Measurements from ENCODE around the gene PLEKHA8.

PLEKHA8 gene

DNA sequence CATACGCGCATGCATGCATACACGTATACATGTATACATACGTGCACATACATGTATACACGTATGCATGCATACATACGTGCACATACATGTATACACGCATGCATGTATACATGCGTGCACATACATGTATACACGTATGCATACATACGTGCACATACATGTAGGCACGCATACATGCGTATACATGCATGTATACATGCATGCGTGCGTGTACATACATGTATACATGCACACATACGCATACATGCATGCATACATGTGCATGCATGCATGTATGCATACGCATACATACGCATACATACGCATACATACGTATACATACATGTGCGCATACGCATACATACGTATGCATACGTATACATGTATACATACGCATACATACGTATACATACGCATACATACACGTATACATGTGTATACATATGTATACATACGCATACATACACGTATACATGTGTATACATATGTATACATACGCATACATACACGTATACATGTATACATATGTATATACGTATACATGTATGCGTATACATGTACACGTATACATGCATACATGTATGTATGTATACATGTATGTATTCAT is 87.6 kb downstream of the PLEKHA8 start:
- no peak for DNase-seq (ENCODE audit: low spot score in 2 of 2)
- Mint-ChIP-seq H3K9me3 (peaks cover 9% of the 10 kb centered on the region), H3K27ac (no peak overlapping the region), H3K4me1 (peaks cover 13% of the 10 kb centered on the region), H3K36me3 (peaks cover 8% of the 10 kb centered on the region), H3K27me3 (no peaks in the 10 kb centered on the region), H3K4me3 (no peak overlapping the region)
- no peak for ATAC-seq (ENCODE audit: low read depth)

DNA sequence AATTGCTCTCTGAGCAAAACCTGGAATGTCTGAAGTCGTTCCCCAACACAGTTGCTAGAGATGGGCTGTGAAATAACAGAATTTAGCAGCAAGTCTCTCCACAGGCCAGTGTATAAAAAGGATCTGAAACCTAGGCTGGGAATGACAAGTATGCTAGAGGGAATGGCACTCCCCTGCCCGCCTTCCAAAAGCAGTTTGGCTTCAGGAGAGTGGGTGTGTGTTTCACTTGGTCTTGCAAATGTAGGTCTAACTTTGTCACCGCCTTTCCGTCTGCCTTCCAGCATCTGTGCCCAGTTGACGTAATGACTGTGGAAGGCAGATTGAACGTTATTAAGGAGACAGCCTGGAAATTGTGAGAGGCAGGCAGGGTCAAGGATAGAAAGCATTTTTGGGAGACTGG is 88.6 kb downstream of the PLEKHA8 start:
- peaks cover 8% of the 10 kb centered on the region for H3K36me3 Mint-ChIP-seq
- no peak overlapping the region for H3K4me3 Mint-ChIP-seq
- DNase-seq (ENCODE audit: low spot score in 2 of 2) (no peak), ATAC-seq (ENCODE audit: low read depth) (no peak)
- peaks cover 15% of the 10 kb centered on the region for H3K4me1 Mint-ChIP-seq
- H3K9me3 Mint-ChIP-seq = peaks cover 9% of the 10 kb centered on the region
- no peak overlapping the region for H3K27ac Mint-ChIP-seq
- H3K27me3 Mint-ChIP-seq = no peaks in the 10 kb centered on the region

DNA sequence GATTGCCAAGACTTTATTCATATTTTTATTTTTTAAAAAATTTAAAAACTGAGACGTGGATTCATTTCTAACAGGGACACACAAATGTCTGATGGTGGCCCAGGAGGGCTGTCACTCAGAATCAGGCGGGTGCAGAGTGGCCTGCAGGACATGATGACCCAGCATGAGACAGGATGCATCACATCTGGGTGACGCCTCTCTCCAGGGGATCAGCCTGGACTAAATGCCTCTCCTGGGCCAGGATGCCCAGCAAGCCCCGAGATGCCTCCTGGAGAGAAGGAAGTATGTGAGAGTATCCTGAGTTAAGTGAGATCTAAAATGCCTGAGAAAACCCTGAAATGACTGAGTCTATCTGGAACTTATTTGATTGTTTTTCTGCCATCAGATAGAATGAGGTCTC is 89.7 kb downstream of the PLEKHA8 start:
- Mint-ChIP-seq H3K4me3 (no peak overlapping the region), H3K4me1 (peaks cover 15% of the 10 kb centered on the region), H3K36me3 (peaks cover 7% of the 10 kb centered on the region), H3K27me3 (no peaks in the 10 kb centered on the region), H3K9me3 (peaks cover 8% of the 10 kb centered on the region), H3K27ac (peak overlapping the region; percentile 57)
- no peak for DNase-seq (ENCODE audit: low spot score in 2 of 2)
- no peak for ATAC-seq (ENCODE audit: low read depth)

DNA sequence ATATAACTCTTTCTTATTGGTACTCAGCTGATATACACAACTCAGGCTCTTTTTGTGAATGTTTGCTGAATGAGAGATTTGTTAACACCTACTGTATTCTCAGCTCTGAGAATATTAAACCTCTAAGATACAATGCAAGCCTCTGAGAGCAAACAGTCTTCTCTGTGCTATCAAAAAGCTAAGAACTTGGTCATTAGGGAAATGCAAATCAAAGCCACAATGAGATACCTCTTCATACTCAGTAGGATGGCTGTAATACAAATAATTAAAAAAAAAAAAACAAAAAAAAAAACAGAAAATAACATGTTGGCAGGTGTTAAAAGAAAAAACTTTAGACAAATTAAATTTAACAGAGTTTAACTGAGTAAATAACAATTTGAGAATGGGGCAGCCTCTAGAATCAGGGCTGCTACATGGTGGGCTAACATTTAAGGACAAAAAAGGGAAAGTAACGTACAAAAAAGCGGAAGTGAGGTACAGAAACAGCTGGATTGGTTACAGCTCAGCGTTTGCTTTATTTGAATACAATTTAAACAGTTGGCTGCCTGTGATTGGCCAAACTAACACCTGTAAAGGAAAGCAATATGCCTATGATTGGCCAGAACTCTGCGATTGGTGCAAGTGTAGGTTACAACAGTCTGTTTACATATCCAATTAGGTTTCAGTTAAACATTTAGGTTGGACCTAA is 91.8 kb downstream of the PLEKHA8 start:
- DNase-seq (ENCODE audit: low spot score in 2 of 2) (no peak), ATAC-seq (ENCODE audit: low read depth) (peak; percentile 84)
- peaks cover 9% of the 10 kb centered on the region for H3K4me1 Mint-ChIP-seq
- no peaks in the 10 kb centered on the region for H3K36me3 Mint-ChIP-seq
- no peak overlapping the region for H3K4me3 Mint-ChIP-seq
- peaks cover 2% of the 10 kb centered on the region for H3K9me3 Mint-ChIP-seq
- H3K27ac Mint-ChIP-seq = peak overlapping the region; percentile 38
- H3K27me3 Mint-ChIP-seq = no peaks in the 10 kb centered on the region

DNA sequence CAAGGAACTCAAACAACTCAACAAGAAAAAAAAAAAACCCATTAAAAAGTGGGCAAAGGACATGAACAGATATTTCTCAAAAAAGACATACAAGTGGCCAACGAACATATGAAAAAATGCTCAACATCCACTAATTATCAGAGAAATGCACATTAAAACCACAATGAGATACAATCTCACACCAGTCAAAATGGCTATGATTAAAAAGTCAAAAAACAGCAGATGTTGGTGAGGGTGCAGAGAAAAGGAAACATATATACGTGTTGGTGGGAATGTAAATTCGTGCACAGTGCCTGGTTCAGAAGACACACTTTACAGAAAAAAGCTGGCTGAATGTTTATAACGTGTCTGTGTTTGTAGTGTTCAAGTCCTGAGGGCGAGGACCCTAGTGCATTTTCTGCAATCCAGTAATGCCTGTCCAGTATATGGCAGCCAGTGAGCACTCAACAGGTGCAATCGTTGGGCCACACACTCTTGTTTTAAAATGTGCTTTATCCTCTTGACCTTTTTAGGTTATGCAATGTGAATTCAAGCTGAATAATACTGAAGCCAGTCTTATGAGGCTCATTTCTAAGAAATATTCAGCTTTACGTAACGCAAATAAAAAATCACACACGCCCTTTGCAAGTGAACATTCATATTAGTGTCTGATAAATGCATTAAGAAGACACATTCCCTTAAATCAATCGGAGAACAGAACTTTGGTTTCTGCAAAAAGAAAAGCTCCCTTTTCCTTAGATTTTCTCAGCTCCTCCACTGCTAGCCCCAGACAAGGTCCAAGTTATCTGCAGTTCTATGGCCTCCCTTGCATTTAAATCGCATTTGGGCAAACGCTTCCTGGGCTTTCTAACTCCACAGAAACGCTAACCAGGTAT is 105.8 kb downstream of the PLEKHA8 start:
- Mint-ChIP-seq H3K4me3 (peak overlapping the region; percentile 88), H3K27ac (peak overlapping the region; percentile 84), H3K9me3 (no peaks in the 10 kb centered on the region), H3K27me3 (peaks cover 1% of the 10 kb centered on the region), H3K36me3 (peaks cover 4% of the 10 kb centered on the region), H3K4me1 (peaks cover 10% of the 10 kb centered on the region)
- DNase-seq (ENCODE audit: low spot score in 2 of 2) (no peak), ATAC-seq (ENCODE audit: low read depth) (no peak)

DNA sequence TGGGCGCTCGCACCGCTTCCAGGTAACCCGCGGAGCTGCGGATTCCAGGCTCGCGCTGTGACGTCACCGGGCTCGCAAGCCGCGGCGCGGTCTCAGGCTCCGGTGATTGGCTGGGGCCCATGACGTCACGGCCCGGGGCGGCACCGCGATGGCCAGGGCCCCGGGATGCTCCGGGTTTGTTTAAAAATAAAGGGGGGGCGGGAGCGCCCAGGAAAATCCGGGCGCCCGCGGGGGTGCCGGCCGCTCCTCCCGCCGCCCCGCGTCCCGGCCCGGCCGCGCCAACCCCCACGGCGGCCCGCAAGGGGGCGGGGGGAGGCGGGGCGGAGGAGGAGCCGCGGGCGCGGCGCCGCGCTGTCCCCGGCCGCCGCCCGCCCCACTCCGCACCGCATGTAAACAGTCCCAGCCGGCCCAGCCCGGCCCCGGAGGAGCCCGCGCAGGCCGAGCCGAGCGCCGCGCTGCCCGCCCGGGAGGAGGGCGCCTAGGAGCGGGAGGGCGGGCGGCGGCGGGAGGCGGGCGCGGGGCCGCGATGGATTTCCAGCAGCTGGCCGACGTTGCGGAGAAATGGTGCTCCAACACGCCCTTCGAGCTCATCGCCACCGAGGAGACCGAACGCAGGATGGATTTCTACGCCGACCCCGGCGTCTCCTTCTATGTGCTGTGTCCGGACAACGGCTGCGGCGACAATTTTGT is 106.5 kb downstream of the PLEKHA8 start, which contains the start of gene MTURN:
Gene MTURN (plus strand): TSS at position 376 of the 690 bp plus-strand sequence. CDS start 151 bp downstream, at position 527.
- H3K27ac Mint-ChIP-seq = peak within 1 kb of the TSS; percentile 93
- peak within 1 kb of the TSS; percentile 90 for H3K4me3 Mint-ChIP-seq
- no peaks in the 10 kb centered on the region for H3K27me3 Mint-ChIP-seq

DNA sequence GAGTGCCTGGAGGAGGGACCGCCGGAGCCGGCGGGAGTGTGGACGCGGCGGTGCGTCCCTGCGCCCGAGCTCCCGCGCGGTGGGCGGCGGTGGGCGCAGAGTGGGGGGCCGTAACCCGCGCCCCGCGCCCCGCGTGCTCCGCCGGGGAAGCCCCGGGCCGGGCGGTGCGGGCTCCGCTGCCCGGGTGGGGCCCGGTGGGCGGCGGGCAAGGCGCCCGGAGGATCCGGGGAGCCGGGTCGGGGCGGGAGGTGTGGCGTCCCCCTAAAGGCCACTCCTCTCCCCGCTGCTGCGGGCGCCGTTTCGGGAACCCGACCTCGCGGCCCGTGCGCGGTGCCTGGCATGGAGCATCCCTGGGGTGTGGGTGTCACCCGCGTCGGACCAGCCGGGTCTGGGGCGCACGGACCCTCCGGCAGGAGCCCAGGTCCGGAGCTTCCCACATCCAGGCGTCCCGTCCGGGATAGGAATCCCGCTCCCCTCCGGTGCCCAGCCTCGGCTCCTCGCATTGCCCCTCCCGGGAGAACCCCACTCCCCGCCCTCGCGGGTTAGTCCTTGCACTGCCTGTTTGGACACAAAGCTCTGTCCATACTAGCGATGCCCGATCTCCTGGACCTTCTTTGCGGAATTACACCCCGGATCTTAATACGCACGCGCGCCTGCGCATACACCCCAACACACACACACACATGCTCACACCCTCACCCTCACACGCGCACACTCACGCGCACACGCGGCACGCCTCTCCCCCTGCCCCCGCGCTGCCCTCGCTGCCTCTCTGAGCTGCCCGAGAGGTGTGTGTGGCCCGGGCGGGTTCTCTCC is 107.3 kb downstream of the PLEKHA8 start:
- H3K9me3 Mint-ChIP-seq = no peaks in the 10 kb centered on the region
- peak overlapping the region; percentile 93 for H3K27ac Mint-ChIP-seq
- peak; percentile 51 to 61 for DNase-seq (ENCODE audit: low spot score in 2 of 2)
- no peaks in the 10 kb centered on the region for H3K36me3 Mint-ChIP-seq
- H3K4me3 Mint-ChIP-seq = peak overlapping the region; percentile 90
- peaks cover 11% of the 10 kb centered on the region for H3K4me1 Mint-ChIP-seq
- no peaks in the 10 kb centered on the region for H3K27me3 Mint-ChIP-seq
- ATAC-seq (ENCODE audit: low read depth) = peak; percentile 51

More for the DNA sequence above, 106.5 kb downstream of the PLEKHA8 start, which contains the start of gene MTURN:
- Mint-ChIP-seq H3K9me3 (no peaks in the 10 kb centered on the region), H3K4me1 (peaks cover 10% of the 10 kb centered on the region), H3K36me3 (no peaks in the 10 kb centered on the region)
- ATAC-seq (ENCODE audit: low read depth) (peak; percentile 79), DNase-seq (ENCODE audit: low spot score in 2 of 2) (peak; percentile 87 to 94)

DNA sequence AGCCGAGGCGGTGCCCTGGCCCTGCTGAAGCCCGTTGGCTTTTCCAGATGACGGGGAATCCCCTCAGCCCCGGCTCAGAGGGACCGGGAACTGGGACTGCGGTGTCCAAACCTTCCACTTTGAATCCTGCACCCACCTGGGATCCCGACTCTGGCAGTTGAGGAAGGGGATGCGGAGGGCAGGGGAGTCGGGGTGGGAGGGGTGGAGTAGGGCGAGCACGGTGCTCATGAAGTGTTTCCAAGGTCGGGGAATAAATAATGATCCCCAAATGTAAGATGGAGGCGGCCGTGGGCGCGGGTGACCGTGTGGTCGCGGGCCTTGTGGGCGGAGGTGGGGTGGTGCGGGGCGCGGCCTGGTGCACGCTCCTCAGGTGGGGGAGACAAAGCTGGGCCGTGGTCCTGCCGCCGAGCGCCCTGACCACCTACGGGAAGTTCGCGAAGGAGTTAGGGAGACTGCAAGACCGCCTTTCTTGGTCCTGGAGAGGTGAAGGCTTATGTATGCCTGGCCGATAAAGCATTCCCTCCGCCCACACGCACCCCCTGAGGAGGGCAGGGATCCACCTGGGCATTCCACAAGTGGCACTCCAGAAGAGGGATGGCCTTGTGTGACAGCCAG is 108.0 kb downstream of the PLEKHA8 start:
- Mint-ChIP-seq H3K36me3 (no peaks in the 10 kb centered on the region), H3K4me3 (peak overlapping the region; percentile 90), H3K27me3 (no peaks in the 10 kb centered on the region), H3K9me3 (no peaks in the 10 kb centered on the region), H3K27ac (peak overlapping the region; percentile 93), H3K4me1 (peaks cover 12% of the 10 kb centered on the region)
- DNase-seq (ENCODE audit: low spot score in 2 of 2) (no peak), ATAC-seq (ENCODE audit: low read depth) (no peak)

DNA sequence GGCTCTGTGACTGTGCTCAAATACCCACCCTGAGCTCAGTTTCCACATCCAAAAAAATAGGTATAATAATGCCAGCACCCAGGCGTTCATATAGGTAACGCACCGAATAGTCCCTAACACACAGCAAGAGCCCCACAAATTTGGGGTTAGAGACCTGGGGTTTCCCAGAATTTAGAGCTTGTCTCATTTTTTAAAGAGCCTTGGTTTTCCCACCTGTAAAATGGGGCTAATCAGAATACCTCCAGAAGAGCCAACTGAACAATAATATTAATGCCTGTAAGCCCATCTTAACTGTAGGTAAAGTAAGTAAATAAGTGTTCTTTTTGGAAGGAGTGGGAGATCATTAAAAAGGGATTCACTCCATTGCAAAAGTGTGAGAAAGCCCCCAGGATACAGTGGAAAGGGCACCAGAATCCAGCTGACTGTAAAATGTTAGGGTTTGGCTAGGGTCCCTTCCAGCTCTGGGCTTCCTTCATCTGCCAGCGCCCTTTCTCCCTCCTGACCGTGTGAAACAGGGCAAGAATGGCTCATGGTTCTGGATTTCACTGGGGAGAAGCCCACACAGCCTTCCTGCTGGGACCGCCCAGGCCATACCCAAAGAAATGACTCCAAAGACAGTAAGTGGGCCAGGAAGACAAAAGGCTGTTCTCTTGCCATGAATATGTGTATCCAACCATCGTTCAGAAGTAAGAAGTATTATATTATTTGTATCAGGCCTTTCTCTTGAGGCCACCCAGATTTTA is 108.7 kb downstream of the PLEKHA8 start:
- H3K4me1 Mint-ChIP-seq = peaks cover 12% of the 10 kb centered on the region
- H3K36me3 Mint-ChIP-seq = no peaks in the 10 kb centered on the region
- no peaks in the 10 kb centered on the region for H3K27me3 Mint-ChIP-seq
- ATAC-seq (ENCODE audit: low read depth) (no peak), DNase-seq (ENCODE audit: low spot score in 2 of 2) (no peak)
- peak overlapping the region; percentile 31 for H3K27ac Mint-ChIP-seq
- no peaks in the 10 kb centered on the region for H3K9me3 Mint-ChIP-seq
- H3K4me3 Mint-ChIP-seq = peak overlapping the region; percentile 27

DNA sequence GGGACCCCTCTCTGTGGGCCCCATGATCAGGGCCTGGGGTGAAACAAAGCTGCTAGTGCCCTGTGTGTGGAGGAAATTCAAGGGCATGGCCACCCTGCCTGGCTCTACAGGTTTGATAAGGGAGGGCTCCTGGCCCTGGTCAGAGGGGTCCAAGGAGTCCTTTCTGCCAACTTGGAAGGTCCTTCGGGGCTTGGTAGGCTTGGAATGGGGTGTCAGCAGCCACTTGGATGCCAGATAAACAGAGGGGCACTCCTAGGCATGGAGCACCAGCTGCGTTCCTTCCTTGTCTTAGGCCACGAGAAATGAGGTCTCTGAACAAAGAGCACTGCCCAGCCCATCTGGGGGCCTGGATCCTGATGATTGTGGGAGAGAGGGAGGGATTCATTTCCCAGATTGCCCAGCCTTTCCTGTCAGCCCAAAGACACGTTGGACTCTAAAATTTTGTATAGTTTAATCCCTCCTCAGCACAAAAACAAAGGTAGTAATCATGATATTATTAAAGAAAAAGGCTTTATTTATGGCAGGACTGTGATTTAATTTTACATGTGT is 111.7 kb downstream of the PLEKHA8 start:
- Mint-ChIP-seq H3K9me3 (no peaks in the 10 kb centered on the region), H3K4me3 (no peak overlapping the region), H3K36me3 (no peaks in the 10 kb centered on the region), H3K4me1 (peaks cover 15% of the 10 kb centered on the region), H3K27me3 (no peaks in the 10 kb centered on the region), H3K27ac (no peak overlapping the region)
- ATAC-seq (ENCODE audit: low read depth) (no peak), DNase-seq (ENCODE audit: low spot score in 2 of 2) (no peak)

DNA sequence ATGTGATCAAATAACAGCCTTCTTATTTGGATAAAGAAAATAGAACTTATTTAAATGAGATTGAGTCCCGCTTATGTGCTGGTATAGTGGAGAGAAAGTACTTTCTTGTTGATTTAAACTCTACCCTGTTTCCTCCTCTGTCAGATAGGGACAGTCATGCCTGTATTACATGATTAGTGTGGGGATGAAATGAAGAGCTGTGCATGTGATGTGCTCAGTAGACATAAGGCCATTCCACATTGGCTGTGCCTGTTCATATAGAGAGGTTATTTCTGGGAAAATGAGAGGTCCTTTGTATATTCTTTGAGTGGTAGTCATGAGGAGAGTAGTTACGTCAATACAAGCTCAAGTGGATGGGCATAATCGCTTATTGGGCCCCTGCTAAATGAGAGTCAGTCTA is 112.2 kb downstream of the PLEKHA8 start:
- no peaks in the 10 kb centered on the region for H3K9me3 Mint-ChIP-seq
- no peaks in the 10 kb centered on the region for H3K27me3 Mint-ChIP-seq
- no peak overlapping the region for H3K4me3 Mint-ChIP-seq
- H3K27ac Mint-ChIP-seq = no peak overlapping the region
- DNase-seq (ENCODE audit: low spot score in 2 of 2) = no peak
- H3K36me3 Mint-ChIP-seq = no peaks in the 10 kb centered on the region
- ATAC-seq (ENCODE audit: low read depth) = no peak
- H3K4me1 Mint-ChIP-seq = peaks cover 15% of the 10 kb centered on the region

DNA sequence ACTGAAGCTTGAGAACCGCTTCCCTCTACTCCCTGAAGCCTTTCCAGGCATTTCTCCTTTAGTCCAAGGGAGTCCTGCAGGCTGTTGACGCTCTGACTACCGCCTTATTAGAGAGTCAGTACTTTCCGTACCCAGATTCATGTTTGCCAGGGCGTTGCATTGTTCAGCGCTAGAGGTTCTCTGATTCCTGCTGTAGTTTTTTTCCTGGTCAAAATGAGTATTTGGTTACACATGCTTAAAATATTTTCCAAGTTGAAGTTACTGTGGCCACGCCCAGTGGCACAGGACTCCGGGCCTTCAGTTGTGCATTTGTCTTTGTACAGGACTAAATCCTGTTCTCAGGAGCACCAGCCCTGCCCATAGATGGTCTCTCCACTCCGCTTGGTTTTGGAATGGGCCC is 114.5 kb downstream of the PLEKHA8 start:
- DNase-seq (ENCODE audit: low spot score in 2 of 2) = no peak
- H3K27ac Mint-ChIP-seq = no peak overlapping the region

More for the DNA sequence above, 114.5 kb downstream of the PLEKHA8 start:
- Mint-ChIP-seq H3K4me3 (no peak overlapping the region), H3K4me1 (peaks cover 12% of the 10 kb centered on the region), H3K36me3 (no peaks in the 10 kb centered on the region), H3K9me3 (no peaks in the 10 kb centered on the region), H3K27me3 (no peaks in the 10 kb centered on the region)
- ATAC-seq (ENCODE audit: low read depth) = no peak
